H1 (cell line): ENCODE results near the gene MACROD2. TPM values are rescaled to one million over a fixed set of nuclear protein-coding genes. Genes with fewer than 3 reads are reported as not detected.

ENCODE experiments used
- BRCA1 ChIP-seq: IDR thresholded peaks from 2 replicates; pipeline ENCODE4 v1.6.1; 2012; ENCODE audit warnings: low read depth, low read length, improper control_type of control experiment
- POLR2AphosphoS5 ChIP-seq: IDR thresholded peaks from 2 replicates; pipeline ENCODE4 v1.6.1; 2011; ENCODE audit warnings: low read depth, low read length
- RAD21 ChIP-seq, 2 experiments: IDR thresholded peaks in 1 of 2; conservative IDR thresholded peaks in 1 of 2; 2 replicates each; pipeline ENCODE4 v1.6.1; 2011; ENCODE audit warnings: low read depth in 2 of 2, low read length in 2 of 2, improper control_type of control experiment in 1 of 2, inconsistent platforms in 1 of 2, mild to moderate bottlenecking in 1 of 2, moderate library complexity in 1 of 2
- SAP30 ChIP-seq: fragments of 300-600 bp; sonication (generic); IDR thresholded peaks from 2 replicates; pipeline ENCODE4 v1.7.1; 2012; ENCODE audit warnings: low read length, moderate library complexity, mild to moderate bottlenecking, inconsistent platforms; ENCODE audit not compliant: insufficient read depth, insufficient replicate concordance
- SIX5 ChIP-seq: IDR thresholded peaks from 2 replicates; pipeline ENCODE4 v1.6.1; 2011; ENCODE audit warnings: mild to moderate bottlenecking, low read depth, low read length
- SP2 ChIP-seq: IDR thresholded peaks from 2 replicates; pipeline ENCODE4 v1.6.1; 2012; ENCODE audit warnings: mild to moderate bottlenecking, low read length, inconsistent platforms
- polyA plus RNA-seq, 7 experiments: library from polyadenylated mRNA; depleted of rRNA in 3 of 7; stranded (reverse) in 5 of 7; unstranded in 2 of 7; fragments of >200 nt in 5 of 7; fragments of 200-250 nt in 2 of 7; gene quantifications; 1 replicate in 5 of 7; 2 replicates in 1 of 7; 4 replicates in 1 of 7; pipeline versions ENCODE4 v1.2.1 to v1.2.3, GENCODE V29; 2011 to 2013; ENCODE audit warnings: missing spikeins in 2 of 7, mixed read lengths in 2 of 7
- total RNA-seq: library from RNA; stranded (reverse); fragmentation: NEBNext Ultra II Directional; extraction: Animal tissue kit (Norgen Biotek cat#: 25700); gene quantifications from 2 replicates; pipeline ENCODE4 v1.2.1, GENCODE V29; 2021

MACROD2 gene
- total and polyA plus RNA-seq, 2 of the 8 experiments (the other 6 are each of a cell fraction or from before 2014, with no cell fraction given): 0.70 to 3.9 TPM

GRCh38 chr20:14203657-14204056 is 208.3 kb downstream of the MACROD2 start (continued):
- TF ChIP-seq BRCA1: no peak
- no peak for TF ChIP-seq RAD21 (IDR thresholded peaks at IDR 0.05 in 1 of 2, conservative IDR thresholded peaks at IDR 0.05 in 1 of 2; ENCODE audit: low read depth in 2 of 2, low read length in 2 of 2)
- no peak for TF ChIP-seq POLR2AphosphoS5
- no peak for TF ChIP-seq SIX5
- no peak for TF ChIP-seq SAP30
- TF ChIP-seq SP2: no peak
